Liver (tissue), 9 donors: Measurements from ENCODE around the gene GNPTG. TPM values are rescaled to one million over a fixed set of nuclear protein-coding genes. Genes with fewer than 3 reads are reported as not detected.

Experiments
- DNase-seq: peaks from one replicate; pipeline ENCODE4 v3.0.0-alpha.2; 2017; ENCODE audit warnings: low spot score
- H3K27ac ChIP-seq, 2 donors: one replicate each; pipeline ENCODE4 v1.7.0; 2013; ENCODE audit warnings: inconsistent platforms in 2 of 2, low read length in 2 of 2, control low read depth in 1 of 2, low read depth in 1 of 2, mild to moderate bottlenecking in 1 of 2
- H3K27me3 ChIP-seq, 4 donors: one replicate each; pipeline versions ENCODE4 v1.6.1 to v1.7.0; 2013; ENCODE audit warnings: low read length in 3 of 4, inconsistent platforms in 1 of 4, mild to moderate bottlenecking in 1 of 4, moderate library complexity in 1 of 4; ENCODE audit not compliant: control insufficient read depth in 4 of 4, insufficient read depth in 4 of 4
- H3K36me3 ChIP-seq, 4 donors: one replicate each; pipeline versions ENCODE4 v1.6.1 to v1.7.0; 2013; ENCODE audit warnings: low read length in 3 of 4, mild to moderate bottlenecking in 3 of 4, low read depth in 1 of 4, moderate library complexity in 1 of 4; ENCODE audit not compliant: control insufficient read depth in 4 of 4, insufficient read depth in 3 of 4
- H3K4me1 ChIP-seq, 4 donors: one replicate each; pipeline versions ENCODE4 v1.6.1 to v1.7.0; 2013; ENCODE audit warnings: low read length in 3 of 4, mild to moderate bottlenecking in 3 of 4, moderate library complexity in 1 of 4; ENCODE audit not compliant: control insufficient read depth in 4 of 4, insufficient read depth in 4 of 4
- H3K4me3 ChIP-seq, 3 donors: one replicate each; pipeline versions ENCODE4 v1.6.1 to v1.7.0; 2013; ENCODE audit warnings: low read length in 3 of 3, control low read depth in 1 of 3, low read depth in 1 of 3, mild to moderate bottlenecking in 1 of 3
- H3K9ac ChIP-seq, 2 donors: one replicate each; pipeline ENCODE4 v1.7.0; 2013; ENCODE audit warnings: low read length in 2 of 2, mild to moderate bottlenecking in 2 of 2, moderate library complexity in 2 of 2, control low read depth in 1 of 2, low read depth in 1 of 2
- H3K9me3 ChIP-seq, 4 donors: one replicate each; pipeline versions ENCODE4 v1.6.1 to v1.7.0; 2013; ENCODE audit warnings: low read length in 3 of 4; ENCODE audit not compliant: control insufficient read depth in 4 of 4
- EGR1 ChIP-seq, 2 donors: IDR thresholded peaks; 2 replicates each; pipeline ENCODE4 v1.6.1; 2016 to 2018; ENCODE audit warnings: antibody characterized with exemption in 2 of 2, low read depth in 2 of 2
- GABPA ChIP-seq, 2 donors: IDR thresholded peaks in 1 of 2; conservative IDR thresholded peaks in 1 of 2; 2 replicates each; pipeline ENCODE4 v1.6.1; 2016; ENCODE audit warnings: antibody characterized with exemption in 2 of 2, mild to moderate bottlenecking in 1 of 2, moderate library complexity in 1 of 2
- HNF4A ChIP-seq, 2 donors: conservative IDR thresholded peaks; 2 replicates each; pipeline ENCODE4 v1.6.1; 2016; ENCODE audit warnings: antibody characterized with exemption in 2 of 2, mild to moderate bottlenecking in 2 of 2
- HNF4G ChIP-seq: IDR thresholded peaks from 2 replicates; pipeline ENCODE4 v1.6.1; 2016; ENCODE audit warnings: antibody characterized with exemption
- JUND ChIP-seq, 2 donors: IDR thresholded peaks; 2 replicates each; pipeline ENCODE4 v1.6.1; 2016; ENCODE audit warnings: antibody characterized with exemption in 2 of 2
- NR2F2 ChIP-seq: IDR thresholded peaks from 2 replicates; pipeline ENCODE4 v1.6.1; 2016; ENCODE audit warnings: antibody characterized with exemption
- RXRA ChIP-seq, 2 donors: IDR thresholded peaks; 2 replicates each; pipeline ENCODE4 v1.6.1; 2017 to 2018; ENCODE audit warnings: antibody characterized with exemption in 2 of 2, mild to moderate bottlenecking in 1 of 2
- SP1 ChIP-seq: IDR thresholded peaks from 2 replicates; pipeline ENCODE4 v1.6.1; 2018; ENCODE audit warnings: antibody characterized with exemption, mild to moderate bottlenecking
- TAF1 ChIP-seq: conservative IDR thresholded peaks from 2 replicates; pipeline ENCODE4 v1.6.1; 2016; ENCODE audit warnings: antibody characterized with exemption, mild to moderate bottlenecking
- YY1 ChIP-seq: IDR thresholded peaks from 2 replicates; pipeline ENCODE4 v1.6.1; 2016; ENCODE audit warnings: antibody characterized with exemption, mild to moderate bottlenecking
- WGBS: extraction: QIAGEN DNeasy Blood & Tissue Kit; methylation state at CpG from one replicate; pipeline ENCODE4 v1.1.7; 2013; 5-methylcytosine and 5-hydroxymethylcytosine counted together
- polyA plus RNA-seq, 2 donors: library from polyadenylated mRNA; stranded (reverse) in 1 of 2; unstranded in 1 of 2; fragments of 200-250 nt in 1 of 2; fragments of >200 nt in 1 of 2; fragmentation: Nextera tagmentation in 1 of 2; extraction: Ambion mirVana in 1 of 2; gene quantifications; one replicate each; pipeline versions ENCODE4 v1.2.1 to v1.2.3, GENCODE V29; 2013 to 2015
- total RNA-seq, 2 donors: library from RNA; depleted of rRNA; stranded (reverse); fragments of >200 nt; gene quantifications; one replicate each; pipeline ENCODE4 v1.2.3, GENCODE V29; 2014
- TF ChIP-seq, protein P1 (sequence below): IDR thresholded peaks from 2 replicates; pipeline ENCODE4 v1.6.1; 2016; ENCODE audit warnings: antibody characterized with exemption
- TF ChIP-seq, protein P2 (sequence below): fragments of 150-350 bp; IDR thresholded peaks from 2 replicates; pipeline ENCODE4 v1.5.1; 2017; ENCODE audit warnings: improper control_type of control experiment, low read depth, low read length; ENCODE audit not compliant: missing input control
- TF ChIP-seq, protein P3 (sequence below): IDR thresholded peaks from 2 replicates; pipeline ENCODE4 v1.6.1; 2016; ENCODE audit warnings: antibody characterized with exemption
- donor health status: healthy.
- donor health status: healthy.
- donor health status: healthy.
- donor health status: healthy.
- donor health status: healthy.

GNPTG gene
- total and polyA plus RNA-seq, 4 donors = 24.4 to 79.6 (median 41.0) TPM

DNA sequence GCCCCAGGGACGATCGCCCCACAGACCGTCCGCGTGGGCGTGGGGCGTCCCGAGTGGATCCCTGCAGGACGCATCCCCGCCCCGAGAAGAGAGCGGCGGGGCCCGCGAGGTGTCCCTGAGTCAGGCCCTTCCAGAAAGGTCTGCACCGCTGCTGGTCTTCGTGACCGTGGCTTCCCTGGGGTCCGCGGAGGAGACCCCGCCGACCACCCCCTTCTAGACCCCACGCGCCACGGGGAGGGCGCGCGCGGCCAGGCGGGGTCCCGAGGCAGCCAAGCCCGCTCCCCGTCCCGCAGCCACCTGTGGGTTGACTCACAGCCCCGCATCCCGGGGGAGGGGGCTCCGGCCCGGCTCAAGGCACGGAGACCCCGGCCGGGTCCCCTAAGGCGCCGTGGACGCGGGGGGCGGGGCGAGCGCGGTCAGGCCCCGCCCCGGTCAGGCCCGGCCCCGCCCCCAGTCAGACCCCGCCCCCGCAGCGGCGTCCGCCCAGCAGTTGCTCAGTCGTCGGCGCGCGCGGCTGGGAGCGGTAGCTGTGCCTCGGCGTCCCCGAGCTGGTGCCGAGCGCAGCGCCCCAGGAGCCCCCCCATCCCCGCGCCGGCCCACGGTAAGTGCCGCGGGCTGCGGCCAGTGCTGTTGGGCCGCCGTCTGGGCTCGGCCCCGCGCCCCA is 18.4 kb upstream of the GNPTG start, which contains the start of gene BAIAP3:
BAIAP3 (plus strand) TSS at position 497 of the 664 bp plus-strand sequence. CDS start 4,905 bp downstream, outside the sequence.
- TF ChIP-seq RXRA (IDR thresholded peaks at IDR 0.05) (no peak), JUND (IDR thresholded peaks at IDR 0.05) (no peak), HNF4G (no peak), EGR1 (IDR thresholded peaks at IDR 0.05; ENCODE audit: low read depth in 2 of 2) (no peak), HNF4A (conservative IDR thresholded peaks at IDR 0.05) (no peak), NR2F2 (no peak), GABPA (IDR thresholded peaks at IDR 0.05 in 1 of 2, conservative IDR thresholded peaks at IDR 0.05 in 1 of 2) (no peak), YY1 (no peak)
- TF ChIP-seq, protein P1, sequence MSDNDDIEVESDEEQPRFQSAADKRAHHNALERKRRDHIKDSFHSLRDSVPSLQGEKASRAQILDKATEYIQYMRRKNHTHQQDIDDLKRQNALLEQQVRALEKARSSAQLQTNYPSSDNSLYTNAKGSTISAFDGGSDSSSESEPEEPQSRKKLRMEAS = no peak
- TF ChIP-seq, protein P2, sequence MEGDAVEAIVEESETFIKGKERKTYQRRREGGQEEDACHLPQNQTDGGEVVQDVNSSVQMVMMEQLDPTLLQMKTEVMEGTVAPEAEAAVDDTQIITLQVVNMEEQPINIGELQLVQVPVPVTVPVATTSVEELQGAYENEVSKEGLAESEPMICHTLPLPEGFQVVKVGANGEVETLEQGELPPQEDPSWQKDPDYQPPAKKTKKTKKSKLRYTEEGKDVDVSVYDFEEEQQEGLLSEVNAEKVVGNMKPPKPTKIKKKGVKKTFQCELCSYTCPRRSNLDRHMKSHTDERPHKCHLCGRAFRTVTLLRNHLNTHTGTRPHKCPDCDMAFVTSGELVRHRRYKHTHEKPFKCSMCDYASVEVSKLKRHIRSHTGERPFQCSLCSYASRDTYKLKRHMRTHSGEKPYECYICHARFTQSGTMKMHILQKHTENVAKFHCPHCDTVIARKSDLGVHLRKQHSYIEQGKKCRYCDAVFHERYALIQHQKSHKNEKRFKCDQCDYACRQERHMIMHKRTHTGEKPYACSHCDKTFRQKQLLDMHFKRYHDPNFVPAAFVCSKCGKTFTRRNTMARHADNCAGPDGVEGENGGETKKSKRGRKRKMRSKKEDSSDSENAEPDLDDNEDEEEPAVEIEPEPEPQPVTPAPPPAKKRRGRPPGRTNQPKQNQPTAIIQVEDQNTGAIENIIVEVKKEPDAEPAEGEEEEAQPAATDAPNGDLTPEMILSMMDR = no peak
- Histone ChIP-seq H3K9me3 (peaks cover 0 to 3% (median 0%) of the 10 kb centered on the region in 4 donors), H3K27me3 (peaks cover 0 to 2% (median 0%) of the 10 kb centered on the region in 4 donors), H3K36me3 (no peaks in the 10 kb centered on the region), H3K4me3 (peak within 1 kb of the TSS in 1 of 3 donors; percentile 49), H3K9ac (no peak within 1 kb of the TSS), H3K27ac (peak within 1 kb of the TSS in 1 of 2 donors; percentile 25), H3K4me1 (peaks cover 6 to 15% (median 12%) of the 10 kb centered on the region in 4 donors)
- 6% methylated on average over 83 of the region's 83 CpGs for WGBS
- DNase-seq = no peak

DNA sequence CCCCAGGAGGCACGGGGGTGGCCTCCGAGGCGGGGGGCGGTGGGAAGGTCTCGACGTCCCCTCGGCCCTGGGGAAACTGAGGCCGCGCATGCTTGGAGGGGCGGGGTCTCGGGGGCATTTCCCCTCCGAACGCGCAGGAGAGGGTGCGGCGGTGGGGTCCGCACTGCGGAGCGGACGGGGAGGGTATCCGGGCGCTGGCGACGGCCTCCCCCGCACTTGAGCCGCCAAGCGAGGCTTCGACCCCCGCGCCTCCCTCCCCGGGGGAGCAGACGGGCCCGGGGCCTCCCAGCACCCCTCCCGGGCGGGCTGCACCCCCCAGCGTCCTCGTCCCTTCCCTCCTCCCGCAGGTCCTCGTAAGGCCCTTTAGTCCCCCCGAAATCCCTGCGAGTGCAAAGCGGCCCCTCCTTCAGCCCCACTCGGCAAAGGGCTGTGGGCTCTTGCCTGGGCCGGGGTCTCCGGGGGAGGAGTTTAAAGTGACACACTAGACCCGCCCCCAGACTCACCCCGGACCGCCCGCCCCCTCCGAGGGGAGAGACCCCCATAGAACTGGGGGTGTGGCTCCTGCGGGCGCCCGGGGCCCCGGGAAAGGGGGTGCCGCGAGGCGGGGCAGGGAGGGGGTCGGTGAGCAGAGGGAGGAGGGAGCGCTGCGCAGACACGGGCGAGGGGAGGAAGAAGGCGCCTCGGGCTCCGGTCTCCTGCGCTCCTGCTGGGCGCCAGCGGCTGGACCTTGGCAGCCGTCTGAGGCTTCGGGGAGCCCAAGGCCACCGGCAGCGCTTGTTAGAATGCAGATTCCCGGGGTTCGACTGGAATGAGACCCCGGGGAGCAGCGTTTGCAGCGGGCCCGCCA is 17.7 kb upstream of the GNPTG start:
- DNase-seq = no peak
- H3K4me3 ChIP-seq = peak overlapping the region in 1 of 3 donors; percentile 49
- H3K27me3 ChIP-seq = peaks cover 0 to 2% (median 0%) of the 10 kb centered on the region in 4 donors
- H3K9me3 ChIP-seq = peaks cover 0 to 3% (median 0%) of the 10 kb centered on the region in 4 donors
- TF ChIP-seq, protein P3, sequence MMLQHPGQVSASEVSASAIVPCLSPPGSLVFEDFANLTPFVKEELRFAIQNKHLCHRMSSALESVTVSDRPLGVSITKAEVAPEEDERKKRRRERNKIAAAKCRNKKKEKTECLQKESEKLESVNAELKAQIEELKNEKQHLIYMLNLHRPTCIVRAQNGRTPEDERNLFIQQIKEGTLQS = no peak
- TF ChIP-seq SP1 (no peak), HNF4A (conservative IDR thresholded peaks at IDR 0.05) (no peak), HNF4G (no peak)
- no peak overlapping the region for H3K9ac ChIP-seq
- H3K27ac ChIP-seq = no peak overlapping the region
- H3K4me1 ChIP-seq = peaks cover 6 to 15% (median 12%) of the 10 kb centered on the region in 4 donors
- no peaks in the 10 kb centered on the region for H3K36me3 ChIP-seq
- WGBS = 4% methylated on average over 78 of the region's 78 CpGs

DNA sequence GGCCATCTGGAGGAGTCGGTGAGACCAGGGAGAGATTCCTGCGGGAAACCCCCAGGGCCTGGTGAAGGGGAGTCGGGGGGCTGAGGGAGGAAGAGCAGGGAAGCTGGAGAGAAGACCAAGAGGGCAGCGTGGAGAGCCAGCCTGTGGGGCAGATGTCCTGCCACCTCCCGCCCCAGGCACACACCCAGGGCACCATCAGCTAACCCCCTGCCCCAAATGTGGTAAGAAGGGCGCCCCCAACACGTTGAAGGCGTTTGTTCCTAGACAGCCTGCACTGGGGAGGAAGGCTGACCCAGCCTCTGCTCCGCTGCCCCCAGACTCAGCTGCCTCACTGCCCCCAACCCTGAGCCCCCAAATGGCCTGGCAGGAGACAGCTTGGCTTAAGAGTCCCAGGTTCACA is 17.0 kb upstream of the GNPTG start:
- H3K4me3 ChIP-seq = no peak overlapping the region
- 44% methylated on average over 9 of the region's 9 CpGs for WGBS
- peaks cover 0 to 2% (median 0%) of the 10 kb centered on the region in 4 donors for H3K27me3 ChIP-seq

More for the DNA sequence above, 17.0 kb upstream of the GNPTG start:
- DNase-seq = no peak
- Histone ChIP-seq H3K9ac (no peak overlapping the region), H3K9me3 (peaks cover 0 to 3% (median 0%) of the 10 kb centered on the region in 4 donors), H3K4me1 (peaks cover 6 to 15% (median 12%) of the 10 kb centered on the region in 4 donors), H3K27ac (no peak overlapping the region), H3K36me3 (no peaks in the 10 kb centered on the region)
- TF ChIP-seq SP1 (no peak), TAF1 (no peak), RXRA (IDR thresholded peaks at IDR 0.05) (no peak), GABPA (IDR thresholded peaks at IDR 0.05 in 1 of 2, conservative IDR thresholded peaks at IDR 0.05 in 1 of 2) (no peak)
- TF ChIP-seq, protein P3 = no peak
